ENCODE results near the gene PXDN. TPM values are rescaled to one million over a fixed set of nuclear protein-coding genes. Genes with fewer than 3 reads are reported as not detected.

The PXDN gene
- polyA plus RNA-seq, 6 donors from 2014 or later = 1.3 TPM; not detected in 4

DNA sequence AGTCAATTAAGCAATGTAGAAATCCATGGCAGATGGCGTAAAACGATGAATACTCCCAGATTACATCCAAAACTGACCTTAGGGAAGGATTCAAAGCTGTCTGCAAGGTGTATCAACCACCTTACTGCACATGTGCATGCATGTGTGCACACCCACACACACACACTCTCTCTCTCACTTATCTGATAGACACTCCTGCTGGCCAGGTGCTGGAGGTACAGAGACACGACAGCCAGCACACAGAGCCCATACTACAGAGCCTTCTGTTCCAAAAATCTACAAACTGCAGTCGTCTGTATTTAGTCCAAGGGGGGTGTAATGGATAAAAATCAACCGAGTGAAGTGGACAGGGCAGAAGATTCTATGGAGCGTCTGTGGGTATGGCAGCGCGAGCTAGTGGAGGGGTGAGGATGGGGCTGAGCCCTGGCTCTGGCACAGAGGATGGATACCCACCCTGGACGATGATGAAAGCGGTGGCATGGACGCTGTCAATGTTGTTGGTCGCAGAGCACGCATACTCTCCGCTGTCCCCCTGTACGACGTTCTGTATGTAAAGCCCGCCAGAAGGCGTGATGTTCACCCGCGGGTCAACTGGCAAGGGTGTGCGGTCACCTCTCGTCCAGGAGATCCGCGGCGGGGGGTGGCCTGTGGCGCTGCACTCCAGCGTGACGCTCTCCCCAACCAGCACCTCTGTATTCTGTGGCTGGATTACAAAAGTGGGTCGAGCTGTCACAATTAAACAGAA is 78.4 kb downstream of the PXDN start:
- Mint-ChIP-seq H3K4me1 (no peaks in the 10 kb centered on the region), H3K4me3 (no peak overlapping the region), H3K27me3 (no peaks in the 10 kb centered on the region), H3K36me3 (no peaks in the 10 kb centered on the region), H3K27ac (no peak overlapping the region), H3K9me3 (peaks cover 0 to 2% (median 0%) of the 10 kb centered on the region in 7 donors)
- DNase-seq (no peak), ATAC-seq (ENCODE audit: low read depth in 2 of 2) (no peak)

DNA sequence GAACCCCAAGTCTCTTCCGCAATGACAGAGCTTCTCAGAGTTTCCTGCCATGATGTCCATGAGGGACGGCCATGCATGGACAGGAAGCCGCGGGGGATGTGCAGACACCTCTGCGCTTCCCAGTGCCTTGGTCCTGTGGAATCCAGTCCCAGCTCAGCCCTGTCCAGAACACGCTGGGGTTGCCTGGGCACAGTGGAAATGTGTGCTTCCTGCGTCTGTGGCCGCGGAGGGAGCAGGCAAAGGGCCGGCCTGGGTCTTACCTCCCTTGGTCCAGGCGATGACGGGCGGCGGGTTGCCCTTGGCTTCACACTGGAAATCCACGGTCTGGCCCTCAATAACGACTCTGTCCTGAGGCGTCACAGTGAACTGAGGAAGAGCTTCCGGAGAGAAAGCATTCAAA is 79.6 kb downstream of the PXDN start:
- H3K4me3 Mint-ChIP-seq = no peak overlapping the region
- no peak overlapping the region for H3K27ac Mint-ChIP-seq
- H3K36me3 Mint-ChIP-seq = no peaks in the 10 kb centered on the region
- no peak for DNase-seq
- no peaks in the 10 kb centered on the region for H3K4me1 Mint-ChIP-seq
- H3K9me3 Mint-ChIP-seq = peaks cover 0 to 2% (median 0%) of the 10 kb centered on the region in 7 donors
- no peak for ATAC-seq (ENCODE audit: low read depth in 2 of 2)
- no peaks in the 10 kb centered on the region for H3K27me3 Mint-ChIP-seq

GRCh38 chr2:1664076-1664605 is 80.2 kb downstream of the PXDN start:
- no peak overlapping the region for H3K4me3 Mint-ChIP-seq
- H3K9me3 Mint-ChIP-seq = peaks cover 0 to 2% (median 0%) of the 10 kb centered on the region in 7 donors
- no peak for DNase-seq
- no peaks in the 10 kb centered on the region for H3K27me3 Mint-ChIP-seq
- no peaks in the 10 kb centered on the region for H3K36me3 Mint-ChIP-seq
- no peaks in the 10 kb centered on the region for H3K4me1 Mint-ChIP-seq
- H3K27ac Mint-ChIP-seq = no peak overlapping the region
- ATAC-seq (ENCODE audit: low read depth in 2 of 2) = no peak

DNA sequence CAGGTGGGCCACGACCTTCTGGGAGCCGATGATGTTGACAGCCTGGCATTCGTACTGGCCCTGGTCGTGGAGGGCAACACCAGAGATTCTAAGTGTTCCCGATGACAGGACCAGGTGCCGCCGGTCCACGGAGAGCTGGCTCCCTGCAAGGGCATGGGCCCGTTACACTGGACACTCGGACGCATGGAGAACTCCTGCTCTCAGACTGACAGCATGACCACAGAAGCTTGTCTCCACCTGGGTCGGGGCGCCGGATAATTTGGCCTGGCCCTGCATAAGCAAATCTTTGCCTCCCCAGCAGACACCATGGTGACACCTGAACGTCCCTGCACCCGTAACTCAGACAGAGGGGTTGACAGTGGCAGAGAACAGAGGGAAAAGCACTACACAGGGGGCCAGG is 80.7 kb downstream of the PXDN start:
- Mint-ChIP-seq H3K4me3 (no peak overlapping the region), H3K9me3 (peaks cover 0 to 2% (median 0%) of the 10 kb centered on the region in 7 donors), H3K27me3 (peaks cover 0 to 4% (median 4%) of the 10 kb centered on the region in 3 donors), H3K4me1 (no peaks in the 10 kb centered on the region), H3K36me3 (no peaks in the 10 kb centered on the region), H3K27ac (no peak overlapping the region)
- DNase-seq (no peak), ATAC-seq (ENCODE audit: low read depth in 2 of 2) (no peak)

GRCh38 chr2:1662606-1663180 is 81.6 kb downstream of the PXDN start:
- H3K27ac Mint-ChIP-seq = no peak overlapping the region
- H3K4me3 Mint-ChIP-seq = no peak overlapping the region
- DNase-seq = no peak

GRCh38 chr2:1661891-1662605 is 82.3 kb downstream of the PXDN start:
- no peaks in the 10 kb centered on the region for H3K9me3 Mint-ChIP-seq
- no peak for DNase-seq
- H3K36me3 Mint-ChIP-seq = no peaks in the 10 kb centered on the region
- ATAC-seq (ENCODE audit: low read depth in 2 of 2) = no peak
- H3K27ac Mint-ChIP-seq = peak overlapping the region in 1 of 6 donors; percentile 11
- H3K4me1 Mint-ChIP-seq = peaks cover 4 to 6% (median 5%) of the 10 kb centered on the region in 3 donors
- peaks cover 0 to 15% (median 11%) of the 10 kb centered on the region in 3 donors for H3K27me3 Mint-ChIP-seq
- H3K4me3 Mint-ChIP-seq = no peak overlapping the region

More at GRCh38 chr2:1662606-1663180, 81.6 kb downstream of the PXDN start:
- Mint-ChIP-seq H3K27me3 (peaks cover 0 to 13% (median 11%) of the 10 kb centered on the region in 3 donors), H3K36me3 (no peaks in the 10 kb centered on the region), H3K9me3 (no peaks in the 10 kb centered on the region), H3K4me1 (peaks cover 3 to 5% (median 4%) of the 10 kb centered on the region in 3 donors)
- no peak for ATAC-seq (ENCODE audit: low read depth in 2 of 2)

DNA sequence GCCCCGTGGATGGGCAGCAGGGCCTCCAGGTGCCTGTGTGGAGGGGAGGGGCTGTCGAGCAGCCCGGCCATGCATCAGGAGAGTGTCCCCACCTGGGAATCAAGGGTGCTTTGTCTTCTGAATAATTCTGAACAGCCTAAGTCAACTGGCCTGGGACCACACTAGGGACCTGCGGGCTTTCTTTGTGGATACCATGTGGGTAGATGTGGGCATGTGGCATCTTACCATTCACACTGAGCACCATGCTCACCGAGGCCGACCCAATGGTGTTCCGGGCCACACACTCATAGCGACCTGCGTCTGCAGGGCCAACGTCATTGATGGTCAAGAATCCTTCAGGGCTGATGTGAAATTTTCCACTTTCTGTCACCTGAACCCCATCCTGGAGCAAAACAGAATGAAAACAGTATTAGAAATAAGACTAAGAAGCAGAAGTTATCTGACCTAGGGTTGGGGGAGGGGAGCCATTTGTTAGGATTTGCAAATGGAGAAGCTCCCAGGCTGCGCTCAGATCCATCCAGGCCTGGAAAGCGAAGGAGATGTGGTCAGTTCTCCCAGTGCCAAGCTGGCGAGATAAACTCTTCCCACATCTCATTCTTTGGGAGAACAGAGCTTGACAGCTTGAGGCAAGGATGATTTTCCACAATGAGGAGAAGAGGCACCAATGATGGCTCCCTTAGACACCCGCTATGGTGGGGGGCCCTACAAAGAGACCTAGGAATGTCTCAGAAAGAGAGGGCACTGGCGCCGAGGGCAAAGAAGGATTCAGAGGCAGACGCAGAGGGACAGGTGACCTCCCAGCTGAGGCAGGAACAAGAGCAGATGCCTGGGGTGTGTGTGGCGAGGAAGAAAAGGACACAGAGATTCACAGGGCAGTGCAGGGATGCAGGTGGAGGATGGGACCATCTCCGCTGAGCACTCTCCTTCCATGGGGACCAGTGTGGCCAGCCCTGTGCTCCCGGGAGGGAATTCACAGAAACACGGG is 83.4 kb downstream of the PXDN start:
- DNase-seq (no peak), ATAC-seq (ENCODE audit: low read depth in 2 of 2) (no peak)
- Mint-ChIP-seq H3K4me3 (no peak overlapping the region), H3K27me3 (peaks cover 0 to 15% (median 11%) of the 10 kb centered on the region in 3 donors), H3K27ac (peak overlapping the region in 1 of 6 donors; percentile 13), H3K9me3 (no peaks in the 10 kb centered on the region), H3K4me1 (peaks cover 4 to 6% (median 6%) of the 10 kb centered on the region in 3 donors), H3K36me3 (no peaks in the 10 kb centered on the region)

DNA sequence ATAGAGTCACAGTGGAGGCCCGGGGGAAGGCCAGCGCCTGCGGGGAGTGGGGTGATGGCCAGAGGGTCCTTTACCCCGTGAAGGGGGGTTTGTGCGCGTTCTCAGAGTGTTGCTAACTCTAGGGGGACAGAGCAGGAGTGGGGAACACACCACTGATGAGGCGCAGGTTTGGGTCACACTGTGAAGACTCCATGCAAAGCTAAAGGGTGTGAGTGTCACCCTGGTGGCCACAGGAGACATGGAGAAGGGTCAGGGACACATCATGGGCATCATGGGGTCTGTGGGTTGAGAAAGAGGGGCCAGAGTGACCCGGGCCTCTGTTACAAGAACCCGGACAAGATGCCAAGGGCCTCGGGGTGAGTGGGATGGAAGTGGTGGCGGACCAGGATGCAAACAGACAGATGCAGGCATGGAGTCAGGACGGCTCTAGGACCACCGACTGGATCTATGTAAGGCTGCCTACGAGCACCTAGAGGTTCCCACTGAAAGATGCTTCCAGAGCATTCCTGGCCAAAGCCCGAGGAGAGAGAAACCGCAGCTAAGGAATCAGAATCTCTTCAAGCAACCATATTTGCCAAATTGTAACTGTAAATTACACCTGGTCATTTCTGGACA is 84.3 kb downstream of the PXDN start:
- Mint-ChIP-seq H3K4me1 (peaks cover 4 to 6% (median 6%) of the 10 kb centered on the region in 3 donors), H3K4me3 (no peak overlapping the region), H3K27ac (no peak overlapping the region), H3K9me3 (no peaks in the 10 kb centered on the region), H3K36me3 (no peaks in the 10 kb centered on the region), H3K27me3 (peaks cover 0 to 15% (median 11%) of the 10 kb centered on the region in 3 donors)
- DNase-seq (no peak), ATAC-seq (ENCODE audit: low read depth in 2 of 2) (no peak)

GRCh38 chr2:1658394-1659151 is 85.7 kb downstream of the PXDN start:
- H3K27ac Mint-ChIP-seq = peak overlapping the region in 2 of 6 donors; percentile 29 to 34
- H3K4me1 Mint-ChIP-seq = peaks cover 4 to 6% (median 6%) of the 10 kb centered on the region in 3 donors
- H3K36me3 Mint-ChIP-seq = no peaks in the 10 kb centered on the region
- H3K9me3 Mint-ChIP-seq = no peaks in the 10 kb centered on the region
- DNase-seq = no peak
- H3K4me3 Mint-ChIP-seq = no peak overlapping the region
- no peak for ATAC-seq (ENCODE audit: low read depth in 2 of 2)
- peaks cover 0 to 15% (median 11%) of the 10 kb centered on the region in 3 donors for H3K27me3 Mint-ChIP-seq

GRCh38 chr2:1656961-1657841 is 87.1 kb downstream of the PXDN start:
- Mint-ChIP-seq H3K27me3 (peaks cover 0 to 15% (median 11%) of the 10 kb centered on the region in 3 donors), H3K9me3 (no peaks in the 10 kb centered on the region), H3K4me3 (no peak overlapping the region), H3K27ac (peak overlapping the region in 3 of 6 donors; percentile 13 to 76 (median 44)), H3K36me3 (no peaks in the 10 kb centered on the region), H3K4me1 (peaks cover 4 to 6% (median 6%) of the 10 kb centered on the region in 3 donors)
- DNase-seq = no peak
- no peak for ATAC-seq (ENCODE audit: low read depth in 2 of 2)

DNA sequence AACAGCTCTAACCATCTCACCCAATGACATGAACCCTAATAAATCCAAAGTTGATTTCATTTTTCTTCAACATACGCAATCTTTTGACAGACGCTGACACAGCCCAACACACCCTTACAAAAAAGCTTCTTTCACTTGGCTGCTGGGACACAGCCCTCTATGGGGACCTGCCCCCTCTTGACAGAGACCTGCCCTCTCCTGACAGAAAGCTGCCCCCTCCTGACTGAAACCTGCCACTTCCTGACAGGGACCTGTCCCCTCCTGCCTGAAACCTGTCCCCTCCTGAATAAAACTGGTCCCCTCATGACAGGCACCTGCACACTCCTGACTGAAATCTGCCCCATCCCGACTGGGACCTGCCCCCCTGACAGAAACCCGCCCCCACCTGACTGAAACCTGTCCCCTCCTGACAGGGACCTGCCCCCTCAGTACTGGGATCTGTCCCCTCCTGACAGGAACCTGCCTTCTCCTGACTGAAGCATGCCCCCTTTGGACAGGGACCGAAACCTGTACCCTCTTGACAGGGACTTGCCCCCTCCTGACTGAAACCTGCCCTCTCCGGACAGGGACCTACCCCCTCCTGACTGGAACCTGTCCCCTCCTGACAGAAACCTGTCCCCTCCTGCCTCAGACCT is 87.9 kb downstream of the PXDN start:
- ATAC-seq (ENCODE audit: low read depth in 2 of 2) (no peak), DNase-seq (no peak)
- Mint-ChIP-seq H3K4me3 (no peak overlapping the region), H3K27me3 (peaks cover 0 to 15% (median 11%) of the 10 kb centered on the region in 3 donors), H3K36me3 (no peaks in the 10 kb centered on the region), H3K4me1 (peaks cover 4 to 6% (median 6%) of the 10 kb centered on the region in 3 donors), H3K27ac (peak overlapping the region in 1 of 6 donors; percentile 13), H3K9me3 (no peaks in the 10 kb centered on the region)
